ENCODE measurements around the gene WDR48.

- TF ChIP-seq, protein P1, sequence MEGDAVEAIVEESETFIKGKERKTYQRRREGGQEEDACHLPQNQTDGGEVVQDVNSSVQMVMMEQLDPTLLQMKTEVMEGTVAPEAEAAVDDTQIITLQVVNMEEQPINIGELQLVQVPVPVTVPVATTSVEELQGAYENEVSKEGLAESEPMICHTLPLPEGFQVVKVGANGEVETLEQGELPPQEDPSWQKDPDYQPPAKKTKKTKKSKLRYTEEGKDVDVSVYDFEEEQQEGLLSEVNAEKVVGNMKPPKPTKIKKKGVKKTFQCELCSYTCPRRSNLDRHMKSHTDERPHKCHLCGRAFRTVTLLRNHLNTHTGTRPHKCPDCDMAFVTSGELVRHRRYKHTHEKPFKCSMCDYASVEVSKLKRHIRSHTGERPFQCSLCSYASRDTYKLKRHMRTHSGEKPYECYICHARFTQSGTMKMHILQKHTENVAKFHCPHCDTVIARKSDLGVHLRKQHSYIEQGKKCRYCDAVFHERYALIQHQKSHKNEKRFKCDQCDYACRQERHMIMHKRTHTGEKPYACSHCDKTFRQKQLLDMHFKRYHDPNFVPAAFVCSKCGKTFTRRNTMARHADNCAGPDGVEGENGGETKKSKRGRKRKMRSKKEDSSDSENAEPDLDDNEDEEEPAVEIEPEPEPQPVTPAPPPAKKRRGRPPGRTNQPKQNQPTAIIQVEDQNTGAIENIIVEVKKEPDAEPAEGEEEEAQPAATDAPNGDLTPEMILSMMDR (conservative IDR thresholded peaks at IDR 0.05; ENCODE audit: low read depth in 2 of 2), result no peak
- TF ChIP-seq POLR2AphosphoS5 (IDR thresholded peaks at IDR 0.05; ENCODE audit: low read depth), result no peak
- no peak for TF ChIP-seq EZH2 (IDR thresholded peaks at IDR 0.05; ENCODE audit: low read depth, unreplicated experiment)
- no peak for TF ChIP-seq REST (IDR thresholded peaks at IDR 0.05; ENCODE audit: unreplicated experiment)
- no peak for TF ChIP-seq JUNB (IDR thresholded peaks at IDR 0.05; ENCODE audit: unreplicated experiment)
- TF ChIP-seq ZNF331 (CRISPR knock-in tag; IDR thresholded peaks at IDR 0.05; ENCODE audit: low read depth), result no peak
- no peak for TF ChIP-seq EZH2phosphoT487 (IDR thresholded peaks at IDR 0.05; ENCODE audit: unreplicated experiment)
- no peak for TF ChIP-seq CREB1 (CRISPR knock-in tag; IDR thresholded peaks at IDR 0.05; ENCODE audit: low read depth)
- no peak for TF ChIP-seq ETS1 (IDR thresholded peaks at IDR 0.05)
- TF ChIP-seq NANOG (IDR thresholded peaks at IDR 0.05; ENCODE audit: borderline replicate concordance), result no peak
- TF ChIP-seq STAT1 (IDR thresholded peaks at IDR 0.05; ENCODE audit: unreplicated experiment), result no peak
These were observed 94.3 kb downstream of the WDR48 start for GRCh38 chr3:39146083-39146501.

Data from GM23338 (cell line).